ENCODE results near the gene GIPC3.
A peak's percentile ranks its signal among the peaks of the same experiment; 100 is the strongest.

The GIPC3 gene

DNA sequence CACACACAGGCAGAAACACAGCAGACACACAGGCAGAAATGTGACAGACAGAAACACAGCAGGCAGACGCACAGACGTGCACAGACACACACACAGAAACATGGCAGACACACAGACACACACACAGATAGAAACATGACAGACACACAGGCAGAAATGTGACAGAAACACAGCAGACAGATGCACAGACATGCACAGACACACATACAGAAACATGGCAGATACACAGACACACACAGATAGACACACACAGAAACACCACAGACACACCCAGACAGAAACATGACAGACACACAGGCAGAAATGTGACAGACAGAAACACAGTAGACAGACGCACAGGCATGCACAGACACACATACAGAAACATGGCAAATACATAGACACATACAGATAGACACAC, 20.1 kb downstream of the GIPC3 start (continued):
- TF ChIP-seq ZBTB20 (tag by site-specific recombination; IDR thresholded peaks at IDR 0.05) (no peak), RBAK (tag by site-specific recombination; IDR thresholded peaks at IDR 0.05) (no peak), TRIM28 (IDR thresholded peaks at IDR 0.05; ENCODE audit: borderline replicate concordance, low read length) (no peak), ZNF664 (tag by site-specific recombination; IDR thresholded peaks at IDR 0.05) (no peak), BCL11B (tag by site-specific recombination; IDR thresholded peaks at IDR 0.05; ENCODE audit: low read depth) (no peak), ZBTB1 (tag by site-specific recombination; IDR thresholded peaks at IDR 0.05) (no peak)

- ChIA-PET CTCF (no interaction called here), POLR2A (no interaction called here)
- H3K4me1 ChIP-seq (ENCODE audit: control insufficient read depth, insufficient read depth, low read length): peaks cover 3% of the 10 kb centered on the region; the same call in 1 of the 2 replicates
- peak overlapping the region; percentile 51; the same call in 1 of the 2 replicates for H3K4me3 ChIP-seq (ENCODE audit: low read depth, low read length)
- no peak overlapping the region for H3K27ac ChIP-seq (ENCODE audit: extremely low read depth, low read depth, low read length)
- H3K9me3 ChIP-seq (ENCODE audit: control insufficient read depth, insufficient read depth, low read depth, low read length): no peaks in the 10 kb centered on the region
- peaks cover 0 to 8% of the 10 kb centered on the region in 2 experiments; a peak in 2 of 3 replicates for H3K36me3 ChIP-seq (ENCODE audit: control insufficient read depth in 2 of 2, insufficient read depth in 1 of 2, low read length in 2 of 2)
- TF ChIP-seq ZNF394 (tag by site-specific recombination; IDR thresholded peaks at IDR 0.05; ENCODE audit: borderline replicate concordance): no peak
- TF ChIP-seq, protein P1, sequence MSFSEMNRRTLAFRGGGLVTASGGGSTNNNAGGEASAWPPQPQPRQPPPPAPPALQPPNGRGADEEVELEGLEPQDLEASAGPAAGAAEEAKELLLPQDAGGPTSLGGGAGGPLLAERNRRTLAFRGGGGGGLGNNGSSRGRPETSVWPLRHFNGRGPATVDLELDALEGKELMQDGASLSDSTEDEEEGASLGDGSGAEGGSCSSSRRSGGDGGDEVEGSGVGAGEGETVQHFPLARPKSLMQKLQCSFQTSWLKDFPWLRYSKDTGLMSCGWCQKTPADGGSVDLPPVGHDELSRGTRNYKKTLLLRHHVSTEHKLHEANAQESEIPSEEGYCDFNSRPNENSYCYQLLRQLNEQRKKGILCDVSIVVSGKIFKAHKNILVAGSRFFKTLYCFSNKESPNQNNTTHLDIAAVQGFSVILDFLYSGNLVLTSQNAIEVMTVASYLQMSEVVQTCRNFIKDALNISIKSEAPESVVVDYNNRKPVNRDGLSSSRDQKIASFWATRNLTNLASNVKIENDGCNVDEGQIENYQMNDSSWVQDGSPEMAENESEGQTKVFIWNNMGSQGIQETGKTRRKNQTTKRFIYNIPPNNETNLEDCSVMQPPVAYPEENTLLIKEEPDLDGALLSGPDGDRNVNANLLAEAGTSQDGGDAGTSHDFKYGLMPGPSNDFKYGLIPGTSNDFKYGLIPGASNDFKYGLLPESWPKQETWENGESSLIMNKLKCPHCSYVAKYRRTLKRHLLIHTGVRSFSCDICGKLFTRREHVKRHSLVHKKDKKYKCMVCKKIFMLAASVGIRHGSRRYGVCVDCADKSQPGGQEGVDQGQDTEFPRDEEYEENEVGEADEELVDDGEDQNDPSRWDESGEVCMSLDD (tag by site-specific recombination; IDR thresholded peaks at IDR 0.05): 0 out of 2 replicates have a peak, but pooled peaks have one; percentile 21
- TF ChIP-seq, protein P2, sequence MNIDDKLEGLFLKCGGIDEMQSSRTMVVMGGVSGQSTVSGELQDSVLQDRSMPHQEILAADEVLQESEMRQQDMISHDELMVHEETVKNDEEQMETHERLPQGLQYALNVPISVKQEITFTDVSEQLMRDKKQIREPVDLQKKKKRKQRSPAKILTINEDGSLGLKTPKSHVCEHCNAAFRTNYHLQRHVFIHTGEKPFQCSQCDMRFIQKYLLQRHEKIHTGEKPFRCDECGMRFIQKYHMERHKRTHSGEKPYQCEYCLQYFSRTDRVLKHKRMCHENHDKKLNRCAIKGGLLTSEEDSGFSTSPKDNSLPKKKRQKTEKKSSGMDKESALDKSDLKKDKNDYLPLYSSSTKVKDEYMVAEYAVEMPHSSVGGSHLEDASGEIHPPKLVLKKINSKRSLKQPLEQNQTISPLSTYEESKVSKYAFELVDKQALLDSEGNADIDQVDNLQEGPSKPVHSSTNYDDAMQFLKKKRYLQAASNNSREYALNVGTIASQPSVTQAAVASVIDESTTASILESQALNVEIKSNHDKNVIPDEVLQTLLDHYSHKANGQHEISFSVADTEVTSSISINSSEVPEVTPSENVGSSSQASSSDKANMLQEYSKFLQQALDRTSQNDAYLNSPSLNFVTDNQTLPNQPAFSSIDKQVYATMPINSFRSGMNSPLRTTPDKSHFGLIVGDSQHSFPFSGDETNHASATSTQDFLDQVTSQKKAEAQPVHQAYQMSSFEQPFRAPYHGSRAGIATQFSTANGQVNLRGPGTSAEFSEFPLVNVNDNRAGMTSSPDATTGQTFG (tag by site-specific recombination; IDR thresholded peaks at IDR 0.05; ENCODE audit: borderline replicate concordance): peak; percentile 21; the same call in 1 of the 2 replicates
- 0 out of 2 replicates have a peak, but pooled peaks have one; percentile 22 for TF ChIP-seq ZNF157 (tag by site-specific recombination; IDR thresholded peaks at IDR 0.05)
- TF ChIP-seq ZFP69B (tag by site-specific recombination; IDR thresholded peaks at IDR 0.05): no peak
- TF ChIP-seq ZNF311 (tag by site-specific recombination; IDR thresholded peaks at IDR 0.05; ENCODE audit: borderline replicate concordance): peak; percentile 7; the same call in 1 of the 2 replicates
- 0 out of 2 replicates have a peak, but pooled peaks have one; percentile 37 for TF ChIP-seq ZNF600 (tag by site-specific recombination; IDR thresholded peaks at IDR 0.05)
- no peak for TF ChIP-seq ZNF707 (tag by site-specific recombination; IDR thresholded peaks at IDR 0.05)
- TF ChIP-seq ZBTB7A (tag by site-specific recombination; IDR thresholded peaks at IDR 0.05; ENCODE audit: low read depth): 0 out of 2 replicates have a peak, but pooled peaks have one; percentile 48
- no peak for TF ChIP-seq ZNF580 (tag by site-specific recombination; IDR thresholded peaks at IDR 0.05)
- TF ChIP-seq, protein P3, sequence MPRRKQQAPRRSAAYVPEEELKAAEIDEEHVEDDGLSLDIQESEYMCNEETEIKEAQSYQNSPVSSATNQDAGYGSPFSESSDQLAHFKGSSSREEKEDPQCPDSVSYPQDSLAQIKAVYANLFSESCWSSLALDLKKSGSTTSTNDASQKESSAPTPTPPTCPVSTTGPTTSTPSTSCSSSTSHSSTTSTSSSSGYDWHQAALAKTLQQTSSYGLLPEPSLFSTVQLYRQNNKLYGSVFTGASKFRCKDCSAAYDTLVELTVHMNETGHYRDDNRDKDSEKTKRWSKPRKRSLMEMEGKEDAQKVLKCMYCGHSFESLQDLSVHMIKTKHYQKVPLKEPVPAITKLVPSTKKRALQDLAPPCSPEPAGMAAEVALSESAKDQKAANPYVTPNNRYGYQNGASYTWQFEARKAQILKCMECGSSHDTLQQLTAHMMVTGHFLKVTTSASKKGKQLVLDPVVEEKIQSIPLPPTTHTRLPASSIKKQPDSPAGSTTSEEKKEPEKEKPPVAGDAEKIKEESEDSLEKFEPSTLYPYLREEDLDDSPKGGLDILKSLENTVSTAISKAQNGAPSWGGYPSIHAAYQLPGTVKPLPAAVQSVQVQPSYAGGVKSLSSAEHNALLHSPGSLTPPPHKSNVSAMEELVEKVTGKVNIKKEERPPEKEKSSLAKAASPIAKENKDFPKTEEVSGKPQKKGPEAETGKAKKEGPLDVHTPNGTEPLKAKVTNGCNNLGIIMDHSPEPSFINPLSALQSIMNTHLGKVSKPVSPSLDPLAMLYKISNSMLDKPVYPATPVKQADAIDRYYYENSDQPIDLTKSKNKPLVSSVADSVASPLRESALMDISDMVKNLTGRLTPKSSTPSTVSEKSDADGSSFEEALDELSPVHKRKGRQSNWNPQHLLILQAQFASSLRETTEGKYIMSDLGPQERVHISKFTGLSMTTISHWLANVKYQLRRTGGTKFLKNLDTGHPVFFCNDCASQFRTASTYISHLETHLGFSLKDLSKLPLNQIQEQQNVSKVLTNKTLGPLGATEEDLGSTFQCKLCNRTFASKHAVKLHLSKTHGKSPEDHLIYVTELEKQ (tag by site-specific recombination; IDR thresholded peaks at IDR 0.05; ENCODE audit: borderline replicate concordance): no peak
- no peak for TF ChIP-seq ZFHX2 (tag by site-specific recombination; conservative IDR thresholded peaks at IDR 0.05)
- TF ChIP-seq SCRT1 (tag by site-specific recombination; IDR thresholded peaks at IDR 0.05; ENCODE audit: borderline replicate concordance): peak; percentile 74; the same call in 1 of the 2 replicates
- no peak for TF ChIP-seq ZNF175 (tag by site-specific recombination; IDR thresholded peaks at IDR 0.05)
- TF ChIP-seq BCL6B (tag by site-specific recombination; IDR thresholded peaks at IDR 0.05): no peak
- TF ChIP-seq KLF8 (tag by site-specific recombination; IDR thresholded peaks at IDR 0.05): peak; percentile 47
- peak; percentile 82; the same call in 1 of the 2 replicates for TF ChIP-seq ZNF2 (tag by site-specific recombination; IDR thresholded peaks at IDR 0.05)
- TF ChIP-seq GFI1B (tag by site-specific recombination; IDR thresholded peaks at IDR 0.05): no peak
- peak; percentile 29; the same call in 1 of the 2 replicates for TF ChIP-seq ZNF155 (tag by site-specific recombination; IDR thresholded peaks at IDR 0.05)
- no peak for TF ChIP-seq WT1 (tag by site-specific recombination; IDR thresholded peaks at IDR 0.05)
- TF ChIP-seq ZNF341 (tag by site-specific recombination; IDR thresholded peaks at IDR 0.05; ENCODE audit: low read depth): no peak
- 0 out of 2 replicates have a peak, but pooled peaks have one; percentile 20 for TF ChIP-seq ZBTB48 (tag by site-specific recombination; IDR thresholded peaks at IDR 0.05)
- TF ChIP-seq BCL11B (tag by site-specific recombination; IDR thresholded peaks at IDR 0.05; ENCODE audit: low read depth): no peak; the same call in 1 of the 2 replicates
These were observed 20.5 kb downstream of the GIPC3 start for GRCh38 chr19:3605770-3606169.
